NCI-H82 (cell line): Measurements from ENCODE around the gene PVALB.

Source experiments
- DNase-seq: peaks from one replicate; lab custom pipeline; 2025; lab: John Stamatoyannopoulos, UW

Gene PVALB

DNA sequence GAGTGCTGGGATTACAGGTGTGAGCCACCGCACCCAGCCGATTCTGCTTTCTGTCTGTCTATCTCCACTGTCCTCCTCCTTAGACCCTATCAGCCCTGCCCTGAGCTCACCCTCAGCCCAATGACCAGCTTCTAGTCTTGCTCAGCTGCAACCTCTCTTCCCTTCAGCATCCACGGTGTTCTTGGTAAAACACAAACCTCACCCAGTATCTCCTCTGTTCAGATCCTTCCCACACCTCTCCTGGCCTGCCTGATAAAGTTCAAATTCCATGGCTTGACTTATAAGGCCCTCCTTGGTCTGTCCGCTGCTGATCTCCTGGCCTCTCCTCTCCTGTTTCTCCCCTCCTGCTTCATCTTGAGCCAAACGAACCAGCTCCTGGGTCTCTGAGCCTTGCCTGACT lies 29.4 kb upstream of the PVALB start:
- no peak for DNase-seq

GRCh38 chr22:36840106-36840505 lies 23.3 kb upstream of the PVALB start:
- no peak for DNase-seq

GRCh38 chr22:36839356-36840073 lies 22.7 kb upstream of the PVALB start:
- DNase-seq: no peak

- DNase-seq: no peak
Observed at GRCh38 chr22:36838119-36839030, 21.5 kb upstream of the PVALB start.

DNA sequence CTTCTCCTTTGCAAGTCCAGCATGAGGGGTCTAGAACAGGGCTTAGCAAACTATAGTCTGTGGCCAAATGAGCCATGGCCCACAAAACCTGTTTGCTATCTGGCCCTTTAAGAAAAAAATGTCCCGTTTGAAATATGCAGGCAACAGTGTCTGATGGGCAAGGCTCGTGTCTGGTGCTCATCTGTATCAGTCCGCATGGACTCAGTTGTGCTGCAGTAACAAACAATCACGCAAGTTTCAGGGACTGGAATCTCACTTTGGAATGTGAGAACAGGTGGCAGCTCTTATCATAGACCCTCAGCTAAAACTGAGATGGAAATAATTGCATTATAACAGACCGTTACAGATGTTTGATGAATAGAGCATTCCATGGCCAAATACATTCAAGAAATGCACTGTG lies 19.1 kb upstream of the PVALB start:
- DNase-seq: no peak

DNA sequence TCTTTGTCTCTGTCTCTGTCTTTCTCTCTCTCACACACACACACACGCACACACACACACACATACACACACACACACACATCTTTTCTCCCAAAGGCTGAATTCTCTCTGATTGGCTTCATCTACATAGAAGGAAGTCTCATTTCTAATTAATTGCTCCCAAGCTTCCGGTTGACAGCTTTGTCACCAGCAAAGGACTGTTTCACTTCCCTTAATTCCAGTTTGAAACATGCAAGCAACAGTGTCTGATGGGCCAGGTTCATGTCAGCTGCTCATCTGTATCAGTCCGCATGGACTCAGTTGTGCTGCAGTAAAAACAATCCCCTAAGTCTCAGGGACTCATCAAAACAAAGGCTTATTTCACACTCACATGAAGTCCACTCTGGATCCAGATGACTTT lies 16.2 kb upstream of the PVALB start:
- no peak for DNase-seq

DNA sequence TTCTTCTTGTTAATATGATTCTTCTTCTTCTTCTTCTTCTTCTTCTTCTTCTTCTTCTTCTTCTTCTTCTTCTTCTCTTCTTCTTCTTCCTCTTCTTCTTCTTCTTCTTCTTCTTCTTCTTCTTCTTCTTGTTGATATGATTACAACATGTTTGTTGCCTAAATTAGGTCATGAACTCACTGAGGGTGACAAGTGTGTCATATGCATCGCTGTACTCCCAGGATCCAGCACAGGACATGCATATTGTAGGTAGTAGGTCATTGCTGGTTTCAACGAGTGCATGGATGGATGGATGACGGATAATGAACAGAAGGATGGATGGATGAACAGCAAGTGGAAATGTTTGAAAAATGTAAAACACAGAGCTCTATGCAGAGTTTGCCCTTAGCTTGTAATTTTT lies 14.9 kb upstream of the PVALB start:
- no peak for DNase-seq

DNA sequence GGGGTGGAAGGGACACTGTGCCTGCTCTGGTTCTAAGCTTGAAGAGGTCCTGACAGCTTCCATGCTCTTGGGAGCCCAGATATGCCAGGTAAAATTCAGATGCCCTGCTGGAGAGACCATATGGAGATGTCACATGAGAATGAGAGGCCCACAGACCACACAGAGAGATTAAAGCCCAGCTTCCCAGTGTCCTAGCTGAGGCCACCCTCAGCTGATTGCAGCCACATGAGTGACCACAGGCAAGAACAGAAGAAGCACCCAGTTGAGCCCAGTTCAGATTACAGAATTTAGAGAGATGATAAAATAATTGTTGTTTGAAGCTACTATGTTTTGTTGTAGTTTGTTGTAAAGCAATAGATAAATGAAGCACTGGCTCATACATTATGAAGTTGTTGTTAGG lies 14.4 kb upstream of the PVALB start:
- DNase-seq: no peak

DNA sequence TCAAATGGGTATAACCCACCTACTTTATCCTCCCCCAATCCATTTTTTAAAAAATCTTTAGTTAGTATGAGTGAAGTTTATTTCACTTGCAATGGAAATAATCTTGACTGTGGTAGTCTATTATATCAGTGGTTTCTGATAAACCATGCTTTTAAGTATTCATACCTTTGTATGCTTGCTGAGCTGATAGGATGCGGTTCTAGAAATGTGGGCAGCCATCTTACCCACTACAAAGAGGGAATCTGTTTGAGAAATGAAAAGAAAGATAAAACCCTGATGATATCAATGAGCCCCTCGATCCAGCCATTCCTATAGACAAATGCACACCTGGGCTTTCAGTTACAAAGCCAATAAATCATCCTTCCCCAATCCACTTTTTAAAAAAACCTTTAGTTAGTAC lies 13.8 kb upstream of the PVALB start:
- no peak for DNase-seq

DNA sequence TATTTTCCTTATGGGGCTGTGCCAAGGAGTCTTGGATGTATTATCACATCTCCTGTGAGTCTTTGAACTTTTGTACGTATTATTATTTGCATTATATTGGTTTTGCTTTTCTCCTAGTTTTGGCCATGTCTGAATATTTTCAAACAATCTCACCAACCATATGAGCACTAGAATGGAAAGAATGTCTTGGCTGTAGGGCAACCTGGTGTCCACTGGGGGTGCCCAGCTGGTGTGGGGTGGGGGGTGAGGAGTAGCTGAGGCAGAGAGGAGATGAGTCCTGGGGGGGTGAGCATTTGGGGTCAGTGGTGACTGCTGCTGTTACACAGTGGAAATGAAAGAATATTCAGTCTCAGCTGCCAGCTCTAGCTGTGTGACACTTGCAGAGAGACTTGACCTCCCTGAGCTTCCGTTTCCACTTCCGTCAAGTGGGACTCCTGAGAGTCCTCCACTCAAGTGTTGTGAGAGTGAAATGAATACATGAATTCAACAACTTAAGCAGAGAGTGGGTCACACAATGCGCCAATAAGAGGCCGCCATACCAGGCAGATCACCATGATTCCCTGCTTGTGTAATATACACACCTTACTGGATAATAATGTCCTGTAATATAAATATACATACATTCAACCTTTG lies 12.7 kb upstream of the PVALB start:
- no peak for DNase-seq

- DNase-seq: no peak
Observed at GRCh38 chr22:36828815-36829214, 12.0 kb upstream of the PVALB start.

DNA sequence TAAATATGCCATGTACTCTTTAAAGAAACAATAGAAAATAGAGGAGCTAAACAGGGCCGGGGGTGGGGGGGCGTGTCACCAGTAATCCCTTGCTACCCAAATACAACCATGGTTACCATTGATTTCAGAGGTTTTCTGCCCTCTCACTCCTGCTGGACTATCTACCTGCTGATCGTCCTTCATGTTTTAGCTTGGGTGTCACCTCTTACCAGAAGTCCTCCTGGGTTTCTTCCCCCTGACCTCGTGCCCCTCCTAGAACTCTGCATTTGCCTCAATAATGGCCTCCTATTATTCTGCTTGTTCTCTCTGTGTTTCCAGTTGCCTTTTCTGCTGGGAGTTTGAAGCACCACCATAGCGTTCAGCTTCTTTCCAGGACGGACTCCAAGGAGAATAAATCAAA lies 9.4 kb upstream of the PVALB start:
- no peak for DNase-seq

GRCh38 chr22:36824655-36825054 lies 7.8 kb upstream of the PVALB start:
- DNase-seq: no peak

DNA sequence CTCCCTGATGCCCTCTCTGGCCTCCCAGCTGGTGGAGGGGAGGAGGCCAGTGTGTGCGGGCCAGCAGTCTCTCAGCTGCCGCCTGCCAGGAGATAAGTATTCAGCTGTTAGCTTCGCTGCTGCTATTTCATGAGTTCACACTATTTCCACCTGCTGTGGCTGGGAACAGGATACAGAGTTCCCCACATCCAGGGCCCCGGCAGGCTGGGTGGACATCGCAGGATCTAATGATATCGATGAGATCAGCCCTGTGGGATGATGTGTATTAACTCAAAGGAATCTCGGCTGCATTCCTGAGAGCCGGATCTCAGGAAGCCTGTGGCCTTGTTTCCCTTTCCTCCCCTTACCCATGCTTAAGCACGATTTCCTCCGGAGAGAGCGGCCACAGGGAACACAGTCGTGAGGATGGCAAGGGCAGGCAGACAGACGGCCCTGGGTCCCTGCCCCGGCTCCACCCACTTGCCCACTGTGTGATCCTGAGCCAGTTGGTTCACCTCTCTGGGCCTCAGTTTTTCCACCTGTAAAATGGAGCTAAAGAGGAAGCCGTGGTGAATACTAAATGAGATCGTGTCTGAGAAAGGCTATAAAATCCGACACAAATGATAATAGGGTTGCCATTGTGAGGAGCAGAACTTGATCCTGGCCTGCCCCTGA lies 6.5 kb upstream of the PVALB start:
- DNase-seq: no peak

DNA sequence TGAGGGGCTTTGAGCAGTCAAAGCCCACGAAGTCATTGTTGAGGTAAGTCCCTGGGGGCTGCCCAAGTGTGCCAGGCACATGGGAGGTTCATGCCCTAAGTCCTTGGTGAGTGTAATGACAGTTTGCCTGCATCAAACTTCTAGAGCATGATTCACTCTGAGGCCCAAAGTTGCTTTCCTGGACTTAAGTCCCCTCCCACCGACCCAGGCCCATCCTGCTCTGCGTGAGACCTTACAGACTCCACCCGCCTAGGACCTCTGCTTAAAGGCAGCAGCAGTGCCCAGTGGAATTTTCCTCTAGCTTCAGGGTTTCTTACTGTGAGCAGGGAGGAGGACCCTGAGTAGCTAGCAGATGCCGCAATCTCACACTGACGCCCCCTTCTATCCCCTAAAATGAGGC lies 5.7 kb upstream of the PVALB start:
- DNase-seq: no peak

GRCh38 chr22:36819112-36819511 lies 2.3 kb upstream of the PVALB start:
- no peak for DNase-seq

DNA sequence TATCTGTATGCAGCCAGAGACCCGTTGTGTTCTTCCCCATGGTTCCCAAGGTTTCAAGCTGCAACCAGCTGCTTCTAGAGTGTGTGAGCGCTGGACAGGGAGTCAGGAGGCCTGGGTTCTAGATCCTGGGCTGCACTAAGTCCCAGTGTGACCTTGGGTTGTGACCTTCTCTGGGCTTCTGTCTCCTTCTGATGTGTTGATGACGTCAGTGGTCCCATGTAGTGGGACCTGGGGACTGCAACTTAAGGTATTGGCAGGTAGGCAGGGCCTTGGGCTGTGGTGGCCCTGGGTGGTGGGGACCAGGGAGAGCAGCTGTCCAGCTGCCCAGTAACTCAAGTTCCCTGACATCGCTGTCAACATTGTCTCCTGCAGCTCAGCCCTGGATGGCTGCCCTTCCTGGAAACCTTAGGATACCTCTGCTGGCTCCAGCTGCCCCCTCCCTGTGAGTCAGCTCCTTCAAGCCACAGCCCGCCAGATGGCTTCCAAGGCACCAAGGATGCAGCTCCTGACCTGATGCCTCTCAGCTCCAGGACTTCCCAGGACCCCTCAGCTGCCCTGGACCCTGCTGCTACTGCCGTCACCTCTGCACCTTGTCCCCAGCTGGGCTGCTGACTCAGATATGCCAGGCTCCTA lies 1.3 kb upstream of the PVALB start:
- DNase-seq: peak; percentile 9

DNA sequence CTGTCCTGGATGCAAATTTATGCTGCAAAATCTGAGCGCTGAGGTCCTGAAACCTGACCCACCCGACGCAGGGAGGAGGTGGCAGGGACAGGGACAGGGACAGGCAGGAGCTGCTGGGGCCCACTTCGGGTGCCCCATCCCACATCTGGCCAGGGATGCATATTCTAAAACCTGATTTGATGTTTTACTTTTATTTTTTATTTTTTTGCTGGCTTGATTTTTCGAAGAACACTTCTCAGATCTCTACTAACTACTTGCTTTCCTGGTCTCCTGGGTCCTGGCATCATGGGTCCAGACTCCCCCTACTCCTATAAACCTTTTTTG lies 652 bp upstream of the PVALB start:
- no peak for DNase-seq

DNA sequence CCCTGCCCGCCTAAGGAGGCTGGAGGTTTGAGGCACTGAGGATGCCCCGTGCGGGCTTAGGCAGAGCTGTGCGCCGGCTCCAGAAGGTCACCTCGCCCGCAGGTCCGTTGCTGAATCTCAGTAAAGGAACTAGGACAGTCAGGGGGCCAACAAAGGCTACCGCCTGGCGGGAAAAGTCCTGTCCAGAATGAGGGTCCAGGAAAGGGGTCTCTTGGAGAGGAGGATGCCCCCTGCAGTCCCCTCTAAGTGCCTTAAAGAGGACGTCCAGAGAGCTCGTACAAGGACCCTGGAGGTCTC lies 548 bp downstream of the PVALB start:
- DNase-seq: no peak

- DNase-seq: no peak
Observed at GRCh38 chr22:36815558-36816338, 1.1 kb downstream of the PVALB start.

DNA sequence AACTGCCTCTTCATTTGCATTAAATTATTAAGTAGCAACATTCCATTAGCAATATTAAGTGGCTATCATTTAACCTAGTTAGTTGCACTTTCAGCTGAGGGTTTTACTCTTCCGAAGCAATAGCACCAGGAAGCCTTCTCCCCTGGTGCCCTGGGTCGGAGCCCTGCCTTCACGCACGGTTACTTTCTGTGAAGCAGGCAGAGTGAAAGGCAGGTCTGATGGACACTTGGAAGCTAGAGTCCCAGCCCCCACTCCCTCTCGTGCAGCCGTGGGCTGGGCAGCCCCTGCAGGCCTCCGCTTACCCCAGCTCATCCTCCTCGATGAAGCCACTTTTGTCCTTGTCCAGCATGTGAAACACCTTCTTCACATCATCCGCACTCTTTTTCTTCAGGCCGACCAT lies 2.0 kb downstream of the PVALB start:
- DNase-seq: no peak
